ENCODE results near the gene SLC26A2. TPM values are rescaled to one million over a fixed set of nuclear protein-coding genes. Genes with fewer than 3 reads are reported as not detected.
A peak's percentile ranks its signal among the peaks of the same experiment; 100 is the strongest.

The SLC26A2 gene
- total and polyA plus RNA-seq, 2 of the 8 experiments (the other 6 are each of a cell fraction or from before 2014, with no cell fraction given): 3.7 to 11.4 TPM

DNA sequence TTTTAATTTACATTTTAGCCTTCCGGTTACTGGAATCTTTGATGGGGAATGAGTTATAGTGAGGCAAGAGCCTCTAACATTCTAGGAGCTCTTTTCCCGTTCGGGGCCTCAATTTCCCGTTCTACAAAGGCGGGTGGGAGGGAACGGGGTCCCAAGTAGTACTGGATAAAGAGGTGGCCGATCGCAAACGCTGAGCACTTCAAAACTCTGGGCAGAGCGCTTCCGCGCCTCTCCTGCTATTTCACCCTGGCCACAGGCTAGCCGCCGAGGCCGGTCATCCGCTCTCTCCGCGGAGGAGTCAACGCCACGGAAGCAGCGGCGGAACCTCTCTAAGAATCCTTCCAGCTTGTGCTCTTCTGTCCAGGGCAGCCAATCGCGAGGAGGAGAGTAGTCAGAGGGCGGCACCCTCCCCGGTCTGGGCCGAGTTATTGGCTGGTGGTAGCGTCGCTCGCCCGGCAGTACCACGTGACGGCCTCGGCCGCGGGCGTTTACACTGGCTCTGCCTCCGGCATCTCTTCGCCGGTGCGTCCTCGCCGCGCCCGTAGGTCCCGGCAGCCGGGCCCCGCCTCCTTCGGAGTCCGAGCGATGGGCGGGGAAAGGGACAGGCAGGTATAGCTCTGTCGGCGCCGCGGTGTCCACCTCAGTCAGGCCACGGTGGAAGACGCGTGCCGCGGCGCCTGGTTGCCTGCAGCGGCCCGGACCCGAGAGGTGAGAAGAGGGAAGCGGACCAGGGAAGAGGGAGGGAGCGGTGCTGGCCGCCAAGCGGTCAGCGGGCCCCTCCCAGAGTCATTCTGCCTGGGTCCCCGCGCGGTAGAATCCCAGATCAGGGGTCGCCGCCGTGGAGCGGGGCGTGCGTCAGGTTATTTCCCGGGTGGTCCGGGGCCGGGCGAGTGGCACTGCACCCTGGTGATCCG is at the start of gene SLC26A2 (continued):
- TF ChIP-seq, protein P1, sequence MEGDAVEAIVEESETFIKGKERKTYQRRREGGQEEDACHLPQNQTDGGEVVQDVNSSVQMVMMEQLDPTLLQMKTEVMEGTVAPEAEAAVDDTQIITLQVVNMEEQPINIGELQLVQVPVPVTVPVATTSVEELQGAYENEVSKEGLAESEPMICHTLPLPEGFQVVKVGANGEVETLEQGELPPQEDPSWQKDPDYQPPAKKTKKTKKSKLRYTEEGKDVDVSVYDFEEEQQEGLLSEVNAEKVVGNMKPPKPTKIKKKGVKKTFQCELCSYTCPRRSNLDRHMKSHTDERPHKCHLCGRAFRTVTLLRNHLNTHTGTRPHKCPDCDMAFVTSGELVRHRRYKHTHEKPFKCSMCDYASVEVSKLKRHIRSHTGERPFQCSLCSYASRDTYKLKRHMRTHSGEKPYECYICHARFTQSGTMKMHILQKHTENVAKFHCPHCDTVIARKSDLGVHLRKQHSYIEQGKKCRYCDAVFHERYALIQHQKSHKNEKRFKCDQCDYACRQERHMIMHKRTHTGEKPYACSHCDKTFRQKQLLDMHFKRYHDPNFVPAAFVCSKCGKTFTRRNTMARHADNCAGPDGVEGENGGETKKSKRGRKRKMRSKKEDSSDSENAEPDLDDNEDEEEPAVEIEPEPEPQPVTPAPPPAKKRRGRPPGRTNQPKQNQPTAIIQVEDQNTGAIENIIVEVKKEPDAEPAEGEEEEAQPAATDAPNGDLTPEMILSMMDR (IDR thresholded peaks at IDR 0.05; ENCODE audit: control extremely low read depth in 1 of 3, insufficient read depth in 1 of 3, low read depth in 1 of 3, low read length in 3 of 3): no peak
- TF ChIP-seq RXRA (IDR thresholded peaks at IDR 0.05; ENCODE audit: insufficient read depth, low read depth, low read length): no peak
- TF ChIP-seq CTBP2 (IDR thresholded peaks at IDR 0.05; ENCODE audit: borderline replicate concordance, insufficient read depth, insufficient read length, low read length): no peak
- no peak for TF ChIP-seq NANOG (IDR thresholded peaks at IDR 0.05; ENCODE audit: insufficient read depth, low read depth, low read length, poor library complexity, severe bottlenecking)
- TF ChIP-seq ASH2L (IDR thresholded peaks at IDR 0.05; ENCODE audit: low read length): peak; percentile 94
- peak; percentile 98 for TF ChIP-seq KDM4A (IDR thresholded peaks at IDR 0.05; ENCODE audit: low read depth, low read length, severe bottlenecking)
- no peak for TF ChIP-seq FOSL1 (IDR thresholded peaks at IDR 0.05; ENCODE audit: insufficient read depth, low read depth, low read length)
- peak in 1 of 2 experiments; percentile 16; a peak in 1 of 4 replicates for TF ChIP-seq SIN3A (conservative IDR thresholded peaks at IDR 0.05 in 1 of 2, IDR thresholded peaks at IDR 0.05 in 1 of 2; ENCODE audit: low read depth in 1 of 2, low read length in 2 of 2)
- peak; percentile 70 to 92 for TF ChIP-seq POLR2A (IDR thresholded peaks at IDR 0.05; ENCODE audit: control extremely low read depth in 1 of 2, low read depth in 2 of 2, low read length in 2 of 2)
- no peak for TF ChIP-seq SRF (IDR thresholded peaks at IDR 0.05; ENCODE audit: low read depth, low read length)
- TF ChIP-seq, protein P2, sequence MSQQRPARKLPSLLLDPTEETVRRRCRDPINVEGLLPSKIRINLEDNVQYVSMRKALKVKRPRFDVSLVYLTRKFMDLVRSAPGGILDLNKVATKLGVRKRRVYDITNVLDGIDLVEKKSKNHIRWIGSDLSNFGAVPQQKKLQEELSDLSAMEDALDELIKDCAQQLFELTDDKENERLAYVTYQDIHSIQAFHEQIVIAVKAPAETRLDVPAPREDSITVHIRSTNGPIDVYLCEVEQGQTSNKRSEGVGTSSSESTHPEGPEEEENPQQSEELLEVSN (IDR thresholded peaks at IDR 0.05): peak; percentile 76
- TF ChIP-seq CHD2 (IDR thresholded peaks at IDR 0.05; ENCODE audit: low read length): peak; percentile 90
- 0 out of 2 replicates have a peak, but pooled peaks have one; percentile 27 for TF ChIP-seq TEAD4 (IDR thresholded peaks at IDR 0.05; ENCODE audit: low read depth, low read length)
- no peak for TF ChIP-seq SAP30 (IDR thresholded peaks at IDR 0.05; ENCODE audit: insufficient read depth, insufficient replicate concordance, low read length)
- no peak for TF ChIP-seq SUZ12 (IDR thresholded peaks at IDR 0.05; ENCODE audit: low read length)
- no peak for TF ChIP-seq EZH2 (IDR thresholded peaks at IDR 0.05; ENCODE audit: low read depth, low read length, severe bottlenecking)
- TF ChIP-seq, protein P3, sequence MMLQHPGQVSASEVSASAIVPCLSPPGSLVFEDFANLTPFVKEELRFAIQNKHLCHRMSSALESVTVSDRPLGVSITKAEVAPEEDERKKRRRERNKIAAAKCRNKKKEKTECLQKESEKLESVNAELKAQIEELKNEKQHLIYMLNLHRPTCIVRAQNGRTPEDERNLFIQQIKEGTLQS (IDR thresholded peaks at IDR 0.05; ENCODE audit: insufficient read depth, low read depth, low read length): peak; percentile 68; the same call in 1 of the 2 replicates
- no peak for TF ChIP-seq RAD21 (IDR thresholded peaks at IDR 0.05 in 1 of 2, conservative IDR thresholded peaks at IDR 0.05 in 1 of 2; ENCODE audit: low read depth in 2 of 2, low read length in 2 of 2)
